GM12873 (cell line): Measurements from ENCODE around the gene KLHL29.

ENCODE experiments used
- CTCF ChIP-seq: IDR thresholded peaks from 2 replicates; pipeline ENCODE4 v1.5.1; 2012; ENCODE audit warnings: low read depth, mild to moderate bottlenecking, moderate library complexity, low read length, control low read depth; ENCODE audit not compliant: insufficient read depth; ENCODE audit errors: missing control alignments

The KLHL29 gene

GRCh38 chr2:23452372-23452771 lies 67.4 kb downstream of the KLHL29 start:
- no peak for TF ChIP-seq CTCF

- TF ChIP-seq CTCF: no peak
Observed at GRCh38 chr2:23452853-23453420, 68.0 kb downstream of the KLHL29 start.

GRCh38 chr2:23453432-23453831 lies 68.5 kb downstream of the KLHL29 start:
- no peak for TF ChIP-seq CTCF

- no peak for TF ChIP-seq CTCF
Observed at GRCh38 chr2:23453836-23454460, 69.0 kb downstream of the KLHL29 start.

- no peak for TF ChIP-seq CTCF
Observed at GRCh38 chr2:23454501-23455120, 69.6 kb downstream of the KLHL29 start.

GRCh38 chr2:23456396-23456795 lies 71.4 kb downstream of the KLHL29 start:
- no peak for TF ChIP-seq CTCF

- TF ChIP-seq CTCF: no peak
Observed at GRCh38 chr2:23456881-23457760, 72.1 kb downstream of the KLHL29 start.
